ENCODE data around the gene EPB41L1.

Gene EPB41L1

DNA sequence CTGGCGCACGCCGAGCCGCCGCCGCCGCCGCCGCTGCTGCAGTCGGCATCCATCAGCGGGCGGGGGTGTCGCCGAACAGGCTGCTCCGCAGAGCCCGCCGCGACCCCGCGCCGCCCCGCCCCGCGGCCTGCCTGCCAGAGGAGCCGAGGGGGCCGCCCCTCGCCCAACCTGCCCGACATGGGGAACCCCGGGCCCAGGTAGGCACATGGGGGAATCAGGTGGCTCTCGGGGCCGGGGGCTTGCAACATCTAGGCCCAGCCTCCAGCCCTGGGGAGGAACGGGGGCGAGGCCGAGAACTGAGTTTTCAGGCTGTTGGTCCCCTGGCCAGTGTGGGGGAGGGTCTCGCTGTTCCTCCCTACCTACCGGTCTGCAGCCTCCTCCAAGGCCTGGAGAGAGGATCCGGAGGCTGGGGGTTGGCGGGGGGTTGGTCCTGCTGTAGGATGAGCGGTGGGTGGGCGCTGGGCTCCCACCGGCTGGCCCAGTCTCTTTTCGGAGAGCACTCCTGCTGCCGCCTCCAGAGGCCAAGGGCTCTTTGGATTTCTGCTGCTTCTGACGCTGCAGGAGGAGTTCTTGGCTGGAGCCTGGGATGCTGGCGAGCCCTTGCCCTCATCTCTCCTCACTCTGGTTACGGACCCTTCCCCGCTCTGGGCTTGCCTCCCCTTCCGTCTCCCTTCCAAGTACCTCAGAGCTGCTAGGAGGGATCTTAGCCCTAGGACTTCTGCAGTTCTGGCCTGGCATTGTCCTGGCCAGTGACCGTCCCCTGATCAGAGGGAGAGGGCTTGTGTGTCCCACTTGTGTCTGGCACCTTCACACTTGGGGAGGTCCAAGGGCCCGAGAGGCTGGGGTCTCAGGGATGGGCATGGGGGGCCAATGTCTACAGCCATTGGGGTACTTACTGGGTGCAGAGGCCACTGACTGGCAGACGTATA lies at the start of gene EPB41L1:
EPB41L1 (plus strand) TSS at position 41 of the 929 bp plus-strand sequence. CDS start 19,038 bp downstream, outside the sequence.
- no peak within 1 kb of the TSS for H3K27ac ChIP-seq (ENCODE audit: low read length)
- H3K27me3 ChIP-seq (ENCODE audit: insufficient read depth, low read length), result peaks cover 15% of the 10 kb centered on the region; the same call in 1 of the 2 replicates
- peak within 1 kb of the TSS; percentile 78 for H3K4me3 ChIP-seq (ENCODE audit: low read length)
- no peaks in the 10 kb centered on the region for H3K9me3 ChIP-seq (ENCODE audit: insufficient read depth, low read depth, low read length)
- H3K36me3 ChIP-seq (ENCODE audit: insufficient read depth, low read depth, low read length), result no peaks in the 10 kb centered on the region
- 0 out of 2 replicates have a peak, but pooled peaks cover 8% of the 10 kb centered on the region for H3K4me1 ChIP-seq (ENCODE audit: insufficient read depth, low read length)
- peak within 1 kb of the TSS; percentile 53; the same call in 1 of the 2 replicates for H3K9ac ChIP-seq (ENCODE audit: low read depth, low read length)

DNA sequence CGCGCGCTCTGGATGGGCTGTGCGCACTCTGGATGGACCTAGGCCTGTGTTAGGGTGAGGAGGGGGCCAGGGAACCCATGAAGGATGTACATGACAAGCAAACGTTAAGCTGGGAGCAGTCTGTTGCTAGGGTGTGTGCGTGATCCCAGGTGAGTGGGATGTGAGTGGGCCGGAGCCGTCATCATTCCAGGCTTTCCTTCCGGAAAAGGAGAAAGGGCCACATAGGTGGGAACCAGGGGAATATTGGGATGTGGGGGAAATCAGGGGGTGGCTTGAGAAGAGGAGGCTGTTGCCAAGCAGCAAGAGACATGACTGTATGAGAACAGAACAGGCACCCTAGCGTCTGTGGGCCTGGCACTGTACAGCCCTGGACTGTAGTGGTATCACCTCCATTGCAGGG lies 49.7 kb upstream of the EPB41L1 start:
- Histone ChIP-seq H3K9ac (ENCODE audit: low read depth, low read length) (no peak overlapping the region), H3K4me3 (ENCODE audit: low read length) (no peak overlapping the region), H3K36me3 (ENCODE audit: insufficient read depth, low read depth, low read length) (no peaks in the 10 kb centered on the region), H3K27ac (ENCODE audit: low read length) (no peak overlapping the region), H3K9me3 (ENCODE audit: insufficient read depth, low read depth, low read length) (no peaks in the 10 kb centered on the region), H3K4me1 (ENCODE audit: insufficient read depth, low read length) (no peaks in the 10 kb centered on the region), H3K27me3 (ENCODE audit: insufficient read depth, low read length) (peaks cover 21% of the 10 kb centered on the region)

GRCh38 chr20:36105711-36106226 lies 48.8 kb upstream of the EPB41L1 start:
- Histone ChIP-seq H3K9ac (ENCODE audit: low read depth, low read length) (no peak overlapping the region), H3K36me3 (ENCODE audit: insufficient read depth, low read depth, low read length) (no peaks in the 10 kb centered on the region), H3K9me3 (ENCODE audit: insufficient read depth, low read depth, low read length) (no peaks in the 10 kb centered on the region), H3K4me1 (ENCODE audit: insufficient read depth, low read length) (no peaks in the 10 kb centered on the region), H3K27ac (ENCODE audit: low read length) (no peak overlapping the region), H3K27me3 (ENCODE audit: insufficient read depth, low read length) (peaks cover 12% of the 10 kb centered on the region), H3K4me3 (ENCODE audit: low read length) (no peak overlapping the region)

- no peak overlapping the region for H3K4me3 ChIP-seq (ENCODE audit: low read length)
- H3K9ac ChIP-seq (ENCODE audit: low read depth, low read length), result no peak overlapping the region
- no peaks in the 10 kb centered on the region for H3K36me3 ChIP-seq (ENCODE audit: insufficient read depth, low read depth, low read length)
- H3K9me3 ChIP-seq (ENCODE audit: insufficient read depth, low read depth, low read length), result no peaks in the 10 kb centered on the region
- no peak overlapping the region for H3K27ac ChIP-seq (ENCODE audit: low read length)
- peaks cover 6% of the 10 kb centered on the region; the same call in 1 of the 2 replicates for H3K27me3 ChIP-seq (ENCODE audit: insufficient read depth, low read length)
- no peaks in the 10 kb centered on the region for H3K4me1 ChIP-seq (ENCODE audit: insufficient read depth, low read length)
These were observed 47.9 kb upstream of the EPB41L1 start for GRCh38 chr20:36106606-36107005.

GRCh38 chr20:36107881-36108280 lies 46.7 kb upstream of the EPB41L1 start:
- no peaks in the 10 kb centered on the region for H3K4me1 ChIP-seq (ENCODE audit: insufficient read depth, low read length)
- H3K27me3 ChIP-seq (ENCODE audit: insufficient read depth, low read length), result no peaks in the 10 kb centered on the region
- H3K9ac ChIP-seq (ENCODE audit: low read depth, low read length), result no peak overlapping the region
- no peak overlapping the region for H3K4me3 ChIP-seq (ENCODE audit: low read length)
- no peaks in the 10 kb centered on the region for H3K9me3 ChIP-seq (ENCODE audit: insufficient read depth, low read depth, low read length)
- H3K27ac ChIP-seq (ENCODE audit: low read length), result no peak overlapping the region
- no peaks in the 10 kb centered on the region for H3K36me3 ChIP-seq (ENCODE audit: insufficient read depth, low read depth, low read length)

GRCh38 chr20:36109251-36109947 lies 45.1 kb upstream of the EPB41L1 start:
- Histone ChIP-seq H3K27ac (ENCODE audit: low read length) (no peak overlapping the region), H3K9me3 (ENCODE audit: insufficient read depth, low read depth, low read length) (no peaks in the 10 kb centered on the region)

GRCh38 chr20:36110994-36111393 lies 43.5 kb upstream of the EPB41L1 start:
- Histone ChIP-seq H3K4me1 (ENCODE audit: insufficient read depth, low read length) (peaks cover 13% of the 10 kb centered on the region; the same call in 1 of the 2 replicates), H3K9me3 (ENCODE audit: insufficient read depth, low read depth, low read length) (no peaks in the 10 kb centered on the region), H3K27ac (ENCODE audit: low read length) (no peak overlapping the region), H3K9ac (ENCODE audit: low read depth, low read length) (no peak overlapping the region), H3K27me3 (ENCODE audit: insufficient read depth, low read length) (peaks cover 7% of the 10 kb centered on the region), H3K36me3 (ENCODE audit: insufficient read depth, low read depth, low read length) (no peaks in the 10 kb centered on the region), H3K4me3 (ENCODE audit: low read length) (no peak overlapping the region)

More at GRCh38 chr20:36109251-36109947, 45.1 kb upstream of the EPB41L1 start:
- Histone ChIP-seq H3K36me3 (ENCODE audit: insufficient read depth, low read depth, low read length) (no peaks in the 10 kb centered on the region), H3K4me3 (ENCODE audit: low read length) (no peak overlapping the region), H3K4me1 (ENCODE audit: insufficient read depth, low read length) (peaks cover 6% of the 10 kb centered on the region; the same call in 1 of the 2 replicates), H3K9ac (ENCODE audit: low read depth, low read length) (no peak overlapping the region), H3K27me3 (ENCODE audit: insufficient read depth, low read length) (peaks cover 7% of the 10 kb centered on the region)

- H3K4me1 ChIP-seq (ENCODE audit: insufficient read depth, low read length), result peaks cover 13% of the 10 kb centered on the region; the same call in 1 of the 2 replicates
- no peak overlapping the region for H3K27ac ChIP-seq (ENCODE audit: low read length)
- peaks cover 7% of the 10 kb centered on the region for H3K27me3 ChIP-seq (ENCODE audit: insufficient read depth, low read length)
- no peak overlapping the region for H3K9ac ChIP-seq (ENCODE audit: low read depth, low read length)
- no peak overlapping the region for H3K4me3 ChIP-seq (ENCODE audit: low read length)
- H3K36me3 ChIP-seq (ENCODE audit: insufficient read depth, low read depth, low read length), result no peaks in the 10 kb centered on the region
- H3K9me3 ChIP-seq (ENCODE audit: insufficient read depth, low read depth, low read length), result no peaks in the 10 kb centered on the region
These were observed 42.4 kb upstream of the EPB41L1 start for GRCh38 chr20:36112112-36112511.

GRCh38 chr20:36113036-36113435 lies 41.5 kb upstream of the EPB41L1 start:
- H3K36me3 ChIP-seq (ENCODE audit: insufficient read depth, low read depth, low read length), result no peaks in the 10 kb centered on the region
- H3K4me3 ChIP-seq (ENCODE audit: low read length), result no peak overlapping the region
- no peaks in the 10 kb centered on the region for H3K9me3 ChIP-seq (ENCODE audit: insufficient read depth, low read depth, low read length)
- peaks cover 13% of the 10 kb centered on the region; the same call in 1 of the 2 replicates for H3K4me1 ChIP-seq (ENCODE audit: insufficient read depth, low read length)
- no peak overlapping the region for H3K27ac ChIP-seq (ENCODE audit: low read length)
- H3K27me3 ChIP-seq (ENCODE audit: insufficient read depth, low read length), result peaks cover 7% of the 10 kb centered on the region
- no peak overlapping the region for H3K9ac ChIP-seq (ENCODE audit: low read depth, low read length)

- Histone ChIP-seq H3K9me3 (ENCODE audit: insufficient read depth, low read depth, low read length) (no peaks in the 10 kb centered on the region), H3K27me3 (ENCODE audit: insufficient read depth, low read length) (peaks cover 7% of the 10 kb centered on the region), H3K36me3 (ENCODE audit: insufficient read depth, low read depth, low read length) (no peaks in the 10 kb centered on the region), H3K27ac (ENCODE audit: low read length) (no peak overlapping the region), H3K4me3 (ENCODE audit: low read length) (no peak overlapping the region), H3K4me1 (ENCODE audit: insufficient read depth, low read length) (peaks cover 13% of the 10 kb centered on the region; the same call in 1 of the 2 replicates), H3K9ac (ENCODE audit: low read depth, low read length) (no peak overlapping the region)
These were observed 40.8 kb upstream of the EPB41L1 start for GRCh38 chr20:36113566-36114250.

DNA sequence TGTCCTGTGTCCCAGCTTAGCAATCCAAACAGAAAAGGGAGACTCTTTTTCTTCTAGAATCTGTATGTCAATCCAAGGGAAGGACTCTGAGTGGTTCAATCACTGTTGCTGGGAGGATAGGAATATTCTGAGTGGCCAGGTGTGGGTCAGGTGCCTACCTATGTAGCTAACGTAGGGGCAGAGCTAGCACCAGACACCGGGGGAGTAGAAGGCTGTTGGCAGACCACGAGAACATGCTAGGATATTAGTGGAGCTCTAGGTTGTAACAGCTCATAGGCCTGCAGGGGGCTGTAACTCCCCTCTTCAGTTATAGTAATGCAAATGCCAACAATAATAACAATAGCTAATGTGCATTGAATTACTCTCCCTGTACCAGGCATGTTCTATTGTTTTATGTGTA lies 39.8 kb upstream of the EPB41L1 start:
- Histone ChIP-seq H3K27me3 (ENCODE audit: insufficient read depth, low read length) (peaks cover 7% of the 10 kb centered on the region), H3K9ac (ENCODE audit: low read depth, low read length) (no peak overlapping the region), H3K9me3 (ENCODE audit: insufficient read depth, low read depth, low read length) (no peaks in the 10 kb centered on the region), H3K27ac (ENCODE audit: low read length) (no peak overlapping the region), H3K4me3 (ENCODE audit: low read length) (no peak overlapping the region), H3K36me3 (ENCODE audit: insufficient read depth, low read depth, low read length) (no peaks in the 10 kb centered on the region), H3K4me1 (ENCODE audit: insufficient read depth, low read length) (peaks cover 13% of the 10 kb centered on the region; the same call in 1 of the 2 replicates)
